RWPE1 (cell line): ENCODE measurements around the gene HOMER2.
A peak's percentile ranks its signal among the peaks of the same experiment; 100 is the strongest.
"Not testable (repeated sequence)": the region's sequence is repeated elsewhere in the genome, so short reads cannot be mapped to it uniquely, and the experiment has no call there.

Experiments used
- CTCF ChIA-PET: fragments of 350-600 bp; sonication (Branson Sonifier 250); formaldehyde crosslinking; extraction: SDS; loops from one replicate; lab custom pipeline; 2021; lab: Yijun Ruan, JAX
- POLR2A ChIA-PET: fragments of 400-600 bp; formaldehyde crosslinking; extraction: SDS; loops from one replicate; lab custom pipeline; 2020; ENCODE audit warnings: antibody characterized with exemption; ENCODE audit not compliant: low non-redundant PET; lab: Yijun Ruan, JAX
- DNase-seq: peaks from one replicate; pipeline ENCODE4 v3.0.0; 2012; ENCODE audit warnings: low spot score
- H3K27ac ChIP-seq: fragments of 450-650 bp; 2 replicates; pipeline ENCODE4 v1.5.1; 2017
- CTCF ChIP-seq: fragments of 450-650 bp; conservative IDR thresholded peaks from 2 replicates; pipeline ENCODE4 v1.5.1; 2017; ENCODE audit warnings: low read depth, mild to moderate bottlenecking

The HOMER2 gene

GRCh38 chr15:82945326-82945725 is 7.2 kb downstream of the HOMER2 start:
- CTCF ChIA-PET, result no interaction called here
- POLR2A ChIA-PET, result no interaction called here

GRCh38 chr15:82944821-82945220 is 7.7 kb downstream of the HOMER2 start:
- no peak for TF ChIP-seq CTCF
- peak; percentile 62 for DNase-seq
- no peak overlapping the region for H3K27ac ChIP-seq
- ChIA-PET POLR2A (no interaction called here), CTCF (no interaction called here)

More at GRCh38 chr15:82945326-82945725, 7.2 kb downstream of the HOMER2 start:
- DNase-seq, result no peak
- no peak for TF ChIP-seq CTCF
- no peak overlapping the region for H3K27ac ChIP-seq

- no peak for TF ChIP-seq CTCF
- no peak overlapping the region for H3K27ac ChIP-seq
- no peak for DNase-seq
- ChIA-PET POLR2A (interaction anchor here (0.6 kb wide), 1 partner anchor 45 kb away, joined by 3 read pairs; no protein-coding TSS in a partner anchor), CTCF (no interaction called here)
Measured at GRCh38 chr15:82944056-82944455, 8.5 kb downstream of the HOMER2 start.

GRCh38 chr15:82943176-82943575 is 9.3 kb downstream of the HOMER2 start:
- TF ChIP-seq CTCF, result no peak
- peak overlapping the region; percentile 36 for H3K27ac ChIP-seq
- no peak for DNase-seq
- CTCF ChIA-PET, result interaction anchor here (0.7 to 0.8 kb wide), 4 partner anchors 8 to 43 kb away, joined by 3 to 4 read pairs (median 3); partner anchors contain the start of gene RAMAC
- POLR2A ChIA-PET, result interaction anchor here (0.5 kb wide), 1 partner anchor 176 kb away, joined by 4 read pairs; no protein-coding TSS in a partner anchor

GRCh38 chr15:82942691-82943090 is 9.8 kb downstream of the HOMER2 start:
- peak; percentile 97 for DNase-seq
- ChIA-PET POLR2A (no interaction called here), CTCF (interaction anchor here (0.7 kb wide), 2 partner anchors 9 to 44 kb away, joined by 3 read pairs; partner anchors contain the start of gene RAMAC)
- peak overlapping the region; percentile 36 for H3K27ac ChIP-seq
- no peak for TF ChIP-seq CTCF

- DNase-seq, POLR2A ChIA-PET, H3K27ac ChIP-seq: not testable (repeated sequence)
- CTCF ChIA-PET, result interaction anchor here (0.6 kb wide), 1 partner anchor 1866 kb away, joined by 3 read pairs; no protein-coding TSS in a partner anchor
Measured at GRCh38 chr15:82939678-82940077, 12.8 kb downstream of the HOMER2 start.

- DNase-seq, result no peak
- no peak overlapping the region for H3K27ac ChIP-seq
- no peak for TF ChIP-seq CTCF
- CTCF ChIA-PET, result no interaction called here
- POLR2A ChIA-PET, result interaction anchor here (0.6 kb wide), 1 partner anchor 58 kb away, joined by 3 read pairs; no protein-coding TSS in a partner anchor
Measured at GRCh38 chr15:82937712-82938058, 14.8 kb downstream of the HOMER2 start.
